Caco-2 (cell line): ENCODE data around the gene SLC22A25. TPM values are rescaled to one million over a fixed set of nuclear protein-coding genes. Genes with fewer than 3 reads are reported as not detected.
A peak's percentile ranks its signal among the peaks of the same experiment; 100 is the strongest.

ENCODE experiments used
- BruUV-seq: library from RNA; stranded (reverse); fragments of 400-500 nt; replicated peaks from 2 replicates; lab custom pipeline; 2021; lab: Mats Ljungman, UMichigan
- CTCF ChIA-PET: fragments of 300-600 bp; sonication (Branson Sonifier 250); formaldehyde crosslinking; loops from one replicate; lab custom pipeline; 2022; ENCODE audit warnings: antibody characterized with exemption; lab: Charles Lee
- POLR2A ChIA-PET: fragments of 300-600 bp; sonication (Branson Sonifier 250); formaldehyde crosslinking; loops from one replicate; lab custom pipeline; 2022; ENCODE audit warnings: antibody characterized with exemption; lab: Charles Lee
- DNase-seq, 2 experiments: peaks; one replicate each; pipeline versions ENCODE4 v3.0.0 to v3.0.0-alpha.2; 2020 to 2022
- H3K27me3 ChIP-seq: replicated peaks from 2 replicates; pipeline ENCODE4 v1.6.0; 2011; ENCODE audit warnings: low read length; ENCODE audit not compliant: control insufficient read depth, insufficient read depth
- H3K36me3 ChIP-seq: 2 replicates; pipeline ENCODE4 v1.5.1; 2011; ENCODE audit warnings: low read length; ENCODE audit not compliant: control insufficient read depth, insufficient read depth
- H3K4me1 ChIP-seq: fragments of 250-450 bp; sonication (Bioruptor Pico); 2 replicates; pipeline ENCODE4 v1.5.1; 2020; ENCODE audit warnings: mild to moderate bottlenecking
- H3K4me3 ChIP-seq: 2 replicates; pipeline ENCODE4 v1.5.1; 2011; ENCODE audit warnings: low read depth, mild to moderate bottlenecking, control low read depth, low read length
- H3K9me3 ChIP-seq: fragments of 250-450 bp; sonication (Bioruptor Pico); 2 replicates; pipeline ENCODE4 v1.5.1; 2020; ENCODE audit warnings: mild to moderate bottlenecking, moderate library complexity
- H3K27ac Mint-ChIP-seq: one replicate; pipeline ENCODE4 v1.8.0; 2022; ENCODE audit warnings: mixed read lengths; ENCODE audit not compliant: unreplicated experiment
- H3K27me3 Mint-ChIP-seq: one replicate; pipeline ENCODE4 v1.8.0; 2022; ENCODE audit warnings: mixed read lengths; ENCODE audit not compliant: insufficient read depth, unreplicated experiment
- H3K36me3 Mint-ChIP-seq: one replicate; pipeline ENCODE4 v1.8.0; 2022; ENCODE audit warnings: mild to moderate bottlenecking, mixed read lengths; ENCODE audit not compliant: insufficient read depth, unreplicated experiment
- H3K4me1 Mint-ChIP-seq: one replicate; pipeline ENCODE4 v1.8.0; 2022; ENCODE audit warnings: low read depth, mixed read lengths; ENCODE audit not compliant: unreplicated experiment
- H3K4me3 Mint-ChIP-seq: one replicate; pipeline ENCODE4 v1.8.0; 2022; ENCODE audit warnings: mild to moderate bottlenecking, moderate library complexity, mixed read lengths; ENCODE audit not compliant: unreplicated experiment
- H3K9me3 Mint-ChIP-seq: one replicate; pipeline ENCODE4 v1.8.0; 2022; ENCODE audit warnings: mixed read lengths; ENCODE audit not compliant: unreplicated experiment
- CTCF ChIP-seq, 2 experiments: fragments of 200-600 bp in 1 of 2; IDR thresholded peaks; 1 replicate in 1 of 2; 2 replicates in 1 of 2; pipeline versions ENCODE4 v1.5.1 to v1.8.0; 2011 to 2022; ENCODE audit warnings: antibody characterized with exemption in 1 of 2, control low read depth in 1 of 2, inconsistent platforms in 1 of 2, low read depth in 1 of 2, low read length in 1 of 2, mild to moderate bottlenecking in 1 of 2, moderate library complexity in 1 of 2; ENCODE audit not compliant: insufficient read depth in 1 of 2, severe bottlenecking in 1 of 2, unreplicated experiment in 1 of 2
- intact Hi-C: fragments of 100-400 bp; cut with micrococcal nuclease; formaldehyde crosslinking; loops from one replicate; pipeline ENCODE4 v1.10.0; 2022; ENCODE audit not compliant: unreplicated experiment
- total RNA-seq: library from RNA; stranded (reverse); gene quantifications from 2 replicates; pipeline ENCODE4 v1.2.3, GENCODE V29; 2022

SLC22A25 gene
- total RNA-seq, 1 experiment from 2014 or later, result not detected

GRCh38 chr11:63274776-63275175 lies 31.4 kb upstream of the SLC22A25 start:
- intact Hi-C loops, result no loop called here
- CTCF ChIA-PET, result no interaction called here
- H3K4me3 Mint-ChIP-seq, result no peak overlapping the region

GRCh38 chr11:63273685-63274084 lies 30.3 kb upstream of the SLC22A25 start:
- DNase-seq, result no peak
- BruUV-seq, result no TSS peak
- H3K27ac Mint-ChIP-seq, result no peak overlapping the region
- no peaks in the 10 kb centered on the region for H3K4me1 Mint-ChIP-seq
- no peaks in the 10 kb centered on the region for H3K36me3 ChIP-seq
- no peaks in the 10 kb centered on the region for H3K4me1 ChIP-seq
- H3K27me3 ChIP-seq, result no peaks in the 10 kb centered on the region
- no peaks in the 10 kb centered on the region; the same call in none of the 2 replicates for H3K9me3 ChIP-seq
- no peak overlapping the region for H3K4me3 ChIP-seq
- ChIA-PET CTCF (no interaction called here), POLR2A (no interaction called here)
- intact Hi-C loops, result no loop called here
- no peaks in the 10 kb centered on the region for H3K27me3 Mint-ChIP-seq
- no peak overlapping the region for H3K4me3 Mint-ChIP-seq
- H3K36me3 Mint-ChIP-seq, result no peaks in the 10 kb centered on the region
- H3K9me3 Mint-ChIP-seq, result no peaks in the 10 kb centered on the region
- TF ChIP-seq CTCF (IDR thresholded peaks at IDR 0.05; ENCODE audit: insufficient read depth in 1 of 2, low read depth in 1 of 2, low read length in 1 of 2, severe bottlenecking in 1 of 2, unreplicated experiment in 1 of 2), result no peak

More at GRCh38 chr11:63274776-63275175, 31.4 kb upstream of the SLC22A25 start:
- no peaks in the 10 kb centered on the region for H3K4me1 Mint-ChIP-seq
- peak in 1 of 2 experiments; percentile 15 for DNase-seq
- Histone ChIP-seq H3K27me3 (no peaks in the 10 kb centered on the region), H3K9me3 (no peaks in the 10 kb centered on the region; the same call in none of the 2 replicates), H3K4me3 (no peak overlapping the region), H3K4me1 (no peaks in the 10 kb centered on the region), H3K36me3 (no peaks in the 10 kb centered on the region)
- no peaks in the 10 kb centered on the region for H3K9me3 Mint-ChIP-seq
- POLR2A ChIA-PET, result no interaction called here
- no peaks in the 10 kb centered on the region for H3K36me3 Mint-ChIP-seq
- TF ChIP-seq CTCF (IDR thresholded peaks at IDR 0.05; ENCODE audit: insufficient read depth in 1 of 2, low read depth in 1 of 2, low read length in 1 of 2, severe bottlenecking in 1 of 2, unreplicated experiment in 1 of 2), result no peak
- no peaks in the 10 kb centered on the region for H3K27me3 Mint-ChIP-seq
- no peak overlapping the region for H3K27ac Mint-ChIP-seq
- no TSS peak for BruUV-seq

GRCh38 chr11:63262547-63262946 lies 19.1 kb upstream of the SLC22A25 start:
- no peak for DNase-seq
- no peaks in the 10 kb centered on the region for H3K27me3 ChIP-seq
- Mint-ChIP-seq H3K4me1 (no peaks in the 10 kb centered on the region), H3K4me3 (no peak overlapping the region), H3K27me3 (no peaks in the 10 kb centered on the region), H3K27ac (no peak overlapping the region), H3K9me3 (peaks cover 10% of the 10 kb centered on the region), H3K36me3 (no peaks in the 10 kb centered on the region)
- no peak for TF ChIP-seq CTCF (IDR thresholded peaks at IDR 0.05; ENCODE audit: insufficient read depth in 1 of 2, low read depth in 1 of 2, low read length in 1 of 2, severe bottlenecking in 1 of 2, unreplicated experiment in 1 of 2)
- H3K36me3 ChIP-seq, result no peaks in the 10 kb centered on the region
- H3K4me3 ChIP-seq, result no peak overlapping the region
- BruUV-seq, result no TSS peak
- no peaks in the 10 kb centered on the region for H3K4me1 ChIP-seq
- no peaks in the 10 kb centered on the region for H3K9me3 ChIP-seq
- intact Hi-C loops, result no loop called here
- ChIA-PET POLR2A (no interaction called here), CTCF (no interaction called here)
